HPDE6-E6E7 (cell line): Measurements from ENCODE around the gene HLA-E.

Source experiments
- DNase-seq: peaks from one replicate; pipeline ENCODE4 v3.0.0; 2011; ENCODE audit warnings: missing footprints; ENCODE audit errors: extremely low spot score

Gene HLA-E

DNA sequence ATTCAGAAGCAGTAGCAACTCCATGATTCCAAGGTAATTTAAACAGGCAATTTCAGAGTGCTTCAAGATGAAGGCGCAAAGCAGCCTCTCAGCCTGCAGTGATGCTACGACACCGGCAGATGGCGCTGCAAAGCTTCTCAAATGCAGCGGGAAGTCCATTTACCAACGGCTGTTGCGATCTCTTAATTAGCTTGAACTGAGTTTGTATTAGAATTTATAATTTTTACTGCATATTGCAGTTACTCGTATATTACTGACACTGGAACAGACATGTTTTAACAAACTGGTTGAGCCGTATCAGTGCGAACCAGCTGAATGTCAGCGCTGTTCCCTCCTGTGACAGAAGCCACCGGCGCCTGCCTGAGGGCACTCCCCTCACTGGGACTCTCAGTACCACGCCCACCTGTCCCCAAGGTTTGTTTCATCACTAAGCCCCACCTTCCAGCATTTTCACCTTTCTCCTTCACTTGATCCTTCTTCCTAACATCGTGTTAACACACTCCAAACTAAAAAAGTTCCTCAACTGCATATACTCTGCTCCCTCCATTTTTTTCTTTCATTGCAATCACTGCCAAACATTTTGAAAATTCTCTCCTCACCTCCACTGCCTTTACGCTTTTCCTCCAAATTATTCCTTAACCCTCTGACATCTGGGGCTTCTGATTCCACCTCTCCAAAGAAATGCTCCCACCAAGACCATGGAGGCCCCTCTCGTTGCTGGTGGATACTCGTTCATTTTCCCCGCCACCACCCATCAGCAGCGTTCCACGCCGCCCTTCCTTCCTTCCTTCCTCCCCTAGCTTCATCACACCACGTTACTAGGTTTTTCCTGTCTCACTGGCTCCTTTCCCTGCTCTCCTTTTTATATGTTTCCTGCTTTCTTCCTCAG is 52.5 kb downstream of the HLA-E start:
- DNase-seq: peak; percentile 59

DNA sequence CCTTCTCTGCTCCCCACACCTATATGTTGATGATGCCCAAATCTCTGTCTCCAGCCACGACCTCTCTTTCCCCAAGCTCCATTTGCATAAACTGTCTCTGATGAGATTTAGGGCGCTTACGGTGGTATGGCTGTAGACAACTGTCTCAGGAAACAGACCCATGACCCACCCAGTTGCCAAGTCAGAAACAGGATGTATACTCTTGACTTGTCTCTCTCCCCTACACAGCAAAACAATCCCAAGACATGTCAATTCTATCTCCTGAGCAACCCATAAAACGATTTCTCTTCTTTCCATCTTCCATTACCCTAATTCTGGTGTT is 53.1 kb downstream of the HLA-E start:
- DNase-seq: no peak

DNA sequence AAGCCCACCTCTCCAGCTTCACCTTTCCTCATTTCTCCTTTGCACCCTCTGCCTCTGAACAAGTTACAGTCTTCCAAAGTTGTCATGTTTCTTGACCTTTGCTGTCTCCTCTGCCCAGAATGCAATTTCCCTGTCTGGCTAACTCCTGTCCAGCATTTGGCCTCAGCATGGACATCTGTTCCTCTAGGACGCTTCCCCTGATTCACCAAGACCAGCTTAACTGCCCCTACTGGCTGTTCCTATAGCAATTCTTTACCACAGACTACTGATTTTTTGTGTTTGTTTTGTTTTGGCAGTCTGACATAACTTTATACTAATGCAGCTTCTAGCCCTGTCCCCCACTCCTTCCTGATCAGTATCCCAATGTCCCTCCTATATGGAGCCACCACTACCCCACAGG is 53.6 kb downstream of the HLA-E start:
- DNase-seq: no peak
